GM04503 (cell line): Measurements from ENCODE around the gene FAM83B.
A peak's percentile ranks its signal among the peaks of the same experiment; 100 is the strongest.
"Not testable (repeated sequence)": the region's sequence is repeated elsewhere in the genome, so short reads cannot be mapped to it uniquely, and the experiment has no call there.

Experiments used
- DNase-seq: peaks from one replicate; pipeline ENCODE4 v3.0.0-alpha.2; 2012; ENCODE audit warnings: low read depth

The FAM83B gene

DNA sequence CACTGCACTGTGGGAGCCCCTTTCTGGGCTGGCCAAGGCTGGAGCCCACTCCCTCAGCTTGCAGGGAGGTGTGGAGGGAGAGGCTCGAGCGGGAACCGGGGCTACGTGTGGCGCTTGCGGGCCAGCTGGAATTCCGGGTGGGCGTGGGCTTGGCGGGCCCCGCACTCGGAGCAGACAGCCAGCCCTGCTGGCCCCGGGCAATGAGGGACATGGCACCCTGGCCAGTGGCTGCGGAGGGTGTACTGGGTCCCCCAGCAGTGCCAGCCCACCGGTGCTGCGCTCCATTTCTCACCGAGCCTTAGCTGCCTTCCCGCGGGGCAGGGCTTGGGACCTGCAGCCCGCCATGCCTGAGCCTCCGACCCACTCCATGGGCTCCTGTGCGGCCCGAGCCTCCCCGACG, 132.6 kb downstream of the FAM83B start:
- DNase-seq, result not testable (repeated sequence)

DNA sequence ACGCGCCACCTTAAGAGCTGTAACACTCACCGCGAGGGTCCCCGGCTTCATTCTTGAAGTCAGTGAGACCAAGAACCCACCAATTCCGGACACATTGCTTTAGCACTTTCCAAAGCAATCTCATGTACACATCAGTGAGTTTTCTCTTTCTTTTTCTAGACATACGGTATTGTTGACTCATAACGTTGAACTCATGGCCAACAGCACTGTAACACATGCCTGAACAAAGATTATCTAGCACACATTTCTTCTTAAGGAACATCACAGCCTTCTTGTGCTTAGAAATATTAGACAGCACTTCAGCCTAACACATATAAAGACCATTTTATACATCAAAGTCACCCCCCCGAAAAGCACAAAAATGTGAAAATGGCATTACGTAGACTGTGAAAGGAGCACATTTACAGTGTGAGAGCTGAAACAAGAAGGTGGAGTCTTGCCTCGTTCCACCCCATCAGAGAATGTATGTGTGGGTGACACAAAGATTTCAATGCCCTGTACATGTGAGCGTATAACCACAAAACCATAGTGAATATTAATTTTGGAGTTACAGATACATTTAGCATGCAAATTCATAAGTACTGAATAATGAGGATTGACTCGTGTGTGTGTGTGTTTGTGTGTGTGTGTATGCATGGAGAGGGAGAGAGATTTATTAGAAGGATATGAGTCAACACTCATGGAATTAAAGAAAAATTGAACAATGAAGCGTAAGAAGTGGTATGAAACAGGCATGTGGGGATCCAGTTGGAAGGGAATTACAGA, 134.1 kb downstream of the FAM83B start:
- peak; percentile 84 for DNase-seq

DNA sequence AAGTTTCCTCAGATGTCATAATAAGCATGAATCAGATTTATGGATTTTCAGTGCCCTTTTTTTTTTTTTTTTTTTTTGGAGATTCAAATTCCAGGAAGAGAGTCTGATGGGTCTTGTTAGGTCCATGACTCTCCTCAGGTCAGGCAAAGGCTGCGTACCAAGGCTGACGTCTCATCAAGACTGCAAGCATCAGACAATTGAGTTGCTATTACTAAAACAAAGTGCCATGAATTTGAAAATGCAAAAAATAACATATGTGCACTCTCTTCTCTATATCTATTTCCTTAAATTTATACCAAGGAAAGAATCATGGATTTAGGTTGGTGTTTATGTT, 134.7 kb downstream of the FAM83B start:
- no peak for DNase-seq

DNA sequence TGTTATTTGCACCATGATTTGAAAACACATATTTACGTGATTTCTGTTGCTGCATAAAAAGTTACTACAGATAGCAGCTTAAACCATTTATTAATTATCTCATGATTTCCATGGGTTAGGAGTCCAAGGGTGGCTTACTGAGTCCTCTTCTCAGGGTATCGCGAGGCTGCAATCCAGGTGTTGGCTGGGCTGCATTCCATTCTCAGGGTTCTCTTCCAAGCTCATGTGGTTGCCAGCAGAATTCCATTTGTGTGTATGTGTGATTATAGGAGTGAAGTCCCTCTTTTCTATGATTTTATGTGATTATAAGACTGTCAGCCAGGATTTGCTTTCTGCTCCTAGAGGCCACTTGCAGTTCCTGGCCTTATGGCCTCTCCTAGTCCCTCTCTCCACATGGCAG, 135.1 kb downstream of the FAM83B start:
- DNase-seq, result peak; percentile 22

DNA sequence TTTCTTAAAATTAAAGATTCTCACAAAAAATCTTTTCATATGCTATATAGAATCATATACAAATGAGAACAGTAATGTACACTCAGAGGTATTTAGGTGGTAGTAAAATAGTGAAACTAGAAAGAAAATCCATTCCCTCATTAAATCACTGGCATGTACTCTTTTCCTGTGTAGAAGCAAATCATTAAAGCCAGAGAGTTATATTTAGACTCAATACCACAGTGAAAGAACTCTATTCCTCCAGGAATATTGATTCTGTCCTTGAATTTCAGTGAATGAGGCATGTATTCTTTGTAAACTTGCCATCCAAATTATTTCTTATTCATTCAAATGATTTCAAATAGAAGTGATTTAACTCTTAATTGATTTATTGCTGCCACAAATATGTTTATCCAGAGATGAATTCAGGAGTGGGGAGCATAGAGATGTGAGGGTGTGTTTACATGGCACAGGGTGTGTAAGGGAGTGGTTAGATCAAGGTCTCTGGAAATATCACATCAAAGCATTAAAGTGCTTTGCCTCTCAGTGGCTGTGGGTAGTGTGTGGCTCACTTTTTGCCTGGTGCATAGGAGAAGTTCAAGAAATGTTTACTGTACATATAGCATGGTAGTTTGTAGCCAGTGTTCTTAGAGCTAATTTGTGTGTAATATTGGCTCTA, 141.2 kb downstream of the FAM83B start:
- DNase-seq, result no peak

DNA sequence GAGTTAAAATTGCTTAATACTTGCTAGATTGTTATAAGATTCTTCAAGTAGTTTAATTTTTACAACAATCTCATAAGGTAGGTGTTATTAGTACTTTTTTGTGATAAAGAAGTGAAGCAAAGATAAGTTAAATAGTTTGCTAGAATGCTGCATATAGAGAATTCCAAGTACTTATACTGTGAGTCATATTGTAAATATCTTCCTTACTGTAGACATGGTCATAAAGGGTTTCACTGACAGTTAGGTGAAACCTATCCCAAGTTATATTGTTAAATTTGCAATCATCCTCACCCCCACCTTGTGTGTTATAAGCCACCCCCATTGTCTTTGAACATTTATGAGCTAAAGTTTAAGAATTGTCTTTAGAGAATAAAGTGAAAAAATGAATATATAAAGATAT, 142.0 kb downstream of the FAM83B start:
- DNase-seq, result no peak

DNA sequence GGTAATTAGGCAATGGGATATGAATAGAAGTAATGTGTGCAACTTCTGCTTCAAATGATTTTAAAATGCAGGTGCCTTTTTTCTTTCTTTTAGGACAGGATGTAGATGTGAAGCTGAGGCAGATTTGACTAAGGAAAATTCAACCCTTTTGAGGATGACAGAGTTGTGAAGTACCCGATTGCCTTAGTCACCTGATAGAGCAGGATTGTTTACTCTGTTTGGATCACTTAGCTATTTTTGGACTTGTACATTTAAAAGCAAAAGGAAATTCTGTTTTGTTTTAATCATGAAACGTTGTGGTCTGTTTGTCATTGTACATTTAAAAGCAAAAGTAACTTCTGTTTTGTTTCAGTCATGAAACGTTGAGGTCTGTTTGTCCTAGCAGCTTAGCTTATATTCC, 143.4 kb downstream of the FAM83B start:
- no peak for DNase-seq
